ENCODE measurements around the gene PDCD1LG2. TPM values are rescaled to one million over a fixed set of nuclear protein-coding genes. Genes with fewer than 3 reads are reported as not detected.

The PDCD1LG2 gene
- total and polyA plus RNA-seq, 4 donors, result 0.46 to 2.5 (median 1.3) TPM

GRCh38 chr9:5609226-5609596 is 98.9 kb downstream of the PDCD1LG2 start:
- Histone ChIP-seq H3K27me3 (ENCODE audit: control insufficient read depth in 4 of 4, insufficient read depth in 4 of 4, low read length in 3 of 4) (no peaks in the 10 kb centered on the region), H3K9ac (ENCODE audit: low read depth in 1 of 2, low read length in 2 of 2) (peak overlapping the region; percentile 22 to 74), H3K4me3 (ENCODE audit: low read depth in 1 of 3, low read length in 3 of 3) (peak overlapping the region in 2 of 3 donors; percentile 52 to 79), H3K27ac (ENCODE audit: low read depth in 1 of 2, low read length in 2 of 2) (peak overlapping the region; percentile 26 to 68), H3K9me3 (ENCODE audit: control insufficient read depth in 4 of 4, low read length in 3 of 4) (no peaks in the 10 kb centered on the region), H3K36me3 (ENCODE audit: control insufficient read depth in 4 of 4, insufficient read depth in 3 of 4, low read depth in 1 of 4, low read length in 3 of 4) (no peaks in the 10 kb centered on the region), H3K4me1 (ENCODE audit: control insufficient read depth in 4 of 4, insufficient read depth in 4 of 4, low read length in 3 of 4) (peaks cover 0 to 6% (median 3%) of the 10 kb centered on the region in 4 donors)
- DNase-seq (ENCODE audit: low spot score), result no peak
- TF ChIP-seq EGR1 (IDR thresholded peaks at IDR 0.05; ENCODE audit: low read depth in 2 of 2), result no peak
- no peak for TF ChIP-seq TAF1 (conservative IDR thresholded peaks at IDR 0.05)
- no peak for TF ChIP-seq FOXA2 (IDR thresholded peaks at IDR 0.05)
- TF ChIP-seq, protein P1, sequence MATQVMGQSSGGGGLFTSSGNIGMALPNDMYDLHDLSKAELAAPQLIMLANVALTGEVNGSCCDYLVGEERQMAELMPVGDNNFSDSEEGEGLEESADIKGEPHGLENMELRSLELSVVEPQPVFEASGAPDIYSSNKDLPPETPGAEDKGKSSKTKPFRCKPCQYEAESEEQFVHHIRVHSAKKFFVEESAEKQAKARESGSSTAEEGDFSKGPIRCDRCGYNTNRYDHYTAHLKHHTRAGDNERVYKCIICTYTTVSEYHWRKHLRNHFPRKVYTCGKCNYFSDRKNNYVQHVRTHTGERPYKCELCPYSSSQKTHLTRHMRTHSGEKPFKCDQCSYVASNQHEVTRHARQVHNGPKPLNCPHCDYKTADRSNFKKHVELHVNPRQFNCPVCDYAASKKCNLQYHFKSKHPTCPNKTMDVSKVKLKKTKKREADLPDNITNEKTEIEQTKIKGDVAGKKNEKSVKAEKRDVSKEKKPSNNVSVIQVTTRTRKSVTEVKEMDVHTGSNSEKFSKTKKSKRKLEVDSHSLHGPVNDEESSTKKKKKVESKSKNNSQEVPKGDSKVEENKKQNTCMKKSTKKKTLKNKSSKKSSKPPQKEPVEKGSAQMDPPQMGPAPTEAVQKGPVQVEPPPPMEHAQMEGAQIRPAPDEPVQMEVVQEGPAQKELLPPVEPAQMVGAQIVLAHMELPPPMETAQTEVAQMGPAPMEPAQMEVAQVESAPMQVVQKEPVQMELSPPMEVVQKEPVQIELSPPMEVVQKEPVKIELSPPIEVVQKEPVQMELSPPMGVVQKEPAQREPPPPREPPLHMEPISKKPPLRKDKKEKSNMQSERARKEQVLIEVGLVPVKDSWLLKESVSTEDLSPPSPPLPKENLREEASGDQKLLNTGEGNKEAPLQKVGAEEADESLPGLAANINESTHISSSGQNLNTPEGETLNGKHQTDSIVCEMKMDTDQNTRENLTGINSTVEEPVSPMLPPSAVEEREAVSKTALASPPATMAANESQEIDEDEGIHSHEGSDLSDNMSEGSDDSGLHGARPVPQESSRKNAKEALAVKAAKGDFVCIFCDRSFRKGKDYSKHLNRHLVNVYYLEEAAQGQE (IDR thresholded peaks at IDR 0.05), result no peak
- no peak for TF ChIP-seq CTCF (IDR thresholded peaks at IDR 0.05; ENCODE audit: low read depth, low read length, missing input control)
- TF ChIP-seq HNF4G (IDR thresholded peaks at IDR 0.05), result no peak
- TF ChIP-seq MAX (IDR thresholded peaks at IDR 0.05), result no peak
- no peak for TF ChIP-seq JUND (IDR thresholded peaks at IDR 0.05)
- TF ChIP-seq FOXA1 (IDR thresholded peaks at IDR 0.05), result no peak
- TF ChIP-seq HNF4A (conservative IDR thresholded peaks at IDR 0.05), result no peak
- no peak for TF ChIP-seq GABPA (IDR thresholded peaks at IDR 0.05 in 1 of 2, conservative IDR thresholded peaks at IDR 0.05 in 1 of 2)
- TF ChIP-seq, protein P2, sequence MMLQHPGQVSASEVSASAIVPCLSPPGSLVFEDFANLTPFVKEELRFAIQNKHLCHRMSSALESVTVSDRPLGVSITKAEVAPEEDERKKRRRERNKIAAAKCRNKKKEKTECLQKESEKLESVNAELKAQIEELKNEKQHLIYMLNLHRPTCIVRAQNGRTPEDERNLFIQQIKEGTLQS (IDR thresholded peaks at IDR 0.05), result no peak
- TF ChIP-seq SP1 (IDR thresholded peaks at IDR 0.05), result no peak
- no peak for TF ChIP-seq RAD21 (IDR thresholded peaks at IDR 0.05)
- no peak for TF ChIP-seq RXRA (IDR thresholded peaks at IDR 0.05)
- no peak for TF ChIP-seq NR2F2 (IDR thresholded peaks at IDR 0.05)
- no peak for TF ChIP-seq ZBTB33 (IDR thresholded peaks at IDR 0.05)
- TF ChIP-seq YY1 (IDR thresholded peaks at IDR 0.05), result no peak
- 65% methylated on average over 3 of the region's 3 CpGs for WGBS
